GDM1 (cell line): ENCODE measurements around the gene P2RY6.

Experiments
- DNase-seq: peaks from one replicate; lab custom pipeline; 2025; lab: John Stamatoyannopoulos, UW

The P2RY6 gene

DNA sequence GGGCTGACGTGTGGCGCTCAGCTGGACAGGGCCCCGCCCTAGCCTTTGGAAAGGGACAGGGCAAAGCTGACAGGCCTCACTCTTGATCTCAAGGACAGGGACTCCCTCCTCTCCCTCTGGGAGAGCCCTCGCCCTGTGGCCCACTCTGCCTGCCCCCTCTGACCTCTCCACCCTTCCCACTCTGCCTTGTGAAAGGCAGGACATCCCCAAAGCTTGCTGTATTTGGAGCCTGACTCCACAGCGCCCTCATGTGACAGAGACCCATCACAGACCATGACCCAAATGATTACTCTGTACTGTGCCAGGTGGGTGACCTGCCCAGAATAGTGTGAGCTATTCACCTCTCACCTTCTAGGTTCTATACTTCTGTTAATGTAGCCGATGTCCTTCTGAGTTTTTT lies 35.3 kb upstream of the P2RY6 start:
- peak; percentile 62 for DNase-seq

DNA sequence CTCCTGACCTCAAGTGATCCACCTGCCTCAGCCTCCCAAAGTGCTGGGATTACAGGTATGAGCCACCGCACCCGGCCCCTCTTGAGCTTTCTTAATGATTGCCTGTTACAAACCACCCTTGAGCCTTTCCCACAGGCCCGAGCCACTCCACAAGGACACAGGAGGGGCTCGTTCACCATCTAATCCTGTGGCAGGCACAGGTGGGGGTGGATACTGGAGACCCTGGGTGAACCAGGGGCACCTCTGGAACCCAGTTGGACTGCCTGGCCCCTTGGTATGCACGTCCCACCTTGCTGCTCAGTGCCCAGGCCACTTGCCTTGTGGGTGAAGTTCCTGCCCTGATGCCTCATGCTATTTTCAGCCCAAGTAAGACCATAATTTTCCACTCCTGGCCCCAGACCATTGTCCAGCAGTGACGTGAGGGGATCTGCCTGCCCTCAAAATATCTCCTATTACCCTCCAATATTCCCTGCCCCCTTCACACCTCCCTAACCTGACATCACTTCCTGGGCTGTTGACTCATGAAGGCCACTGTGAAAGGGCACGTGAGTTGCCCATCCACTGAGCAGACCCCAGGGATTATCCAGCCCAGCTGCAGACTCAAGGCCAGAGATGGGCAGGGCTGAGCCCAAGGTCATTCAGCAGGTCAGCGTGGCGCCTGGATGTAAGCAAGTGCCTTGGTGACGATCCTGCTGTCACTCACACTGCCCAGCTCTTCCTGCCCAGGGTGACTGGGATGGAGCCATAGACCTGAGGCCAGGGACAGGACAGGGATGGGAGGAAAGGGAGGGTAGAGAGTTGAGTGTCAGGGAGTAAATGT lies 34.5 kb upstream of the P2RY6 start:
- DNase-seq, result no peak

DNA sequence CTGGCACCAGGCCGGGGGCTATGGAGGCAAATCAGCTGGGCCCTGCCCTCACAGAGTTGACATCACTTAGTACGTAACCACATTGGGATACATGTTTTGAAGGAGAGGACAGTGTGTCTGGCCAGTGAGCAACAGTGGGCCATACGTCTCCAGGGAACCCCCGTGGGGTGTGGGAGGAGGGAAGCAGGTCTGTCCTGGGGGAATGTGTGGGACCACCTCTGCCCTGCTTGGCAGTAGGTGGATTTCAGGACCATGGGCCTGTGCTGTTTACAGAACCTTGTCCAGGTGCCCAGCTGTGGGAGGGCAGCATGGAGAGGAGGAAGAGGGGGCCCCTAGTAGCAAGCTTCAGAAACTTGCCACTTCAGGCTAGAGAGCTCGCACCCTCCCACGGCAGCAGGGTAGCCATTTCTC lies 33.0 kb upstream of the P2RY6 start:
- DNase-seq, result no peak

DNA sequence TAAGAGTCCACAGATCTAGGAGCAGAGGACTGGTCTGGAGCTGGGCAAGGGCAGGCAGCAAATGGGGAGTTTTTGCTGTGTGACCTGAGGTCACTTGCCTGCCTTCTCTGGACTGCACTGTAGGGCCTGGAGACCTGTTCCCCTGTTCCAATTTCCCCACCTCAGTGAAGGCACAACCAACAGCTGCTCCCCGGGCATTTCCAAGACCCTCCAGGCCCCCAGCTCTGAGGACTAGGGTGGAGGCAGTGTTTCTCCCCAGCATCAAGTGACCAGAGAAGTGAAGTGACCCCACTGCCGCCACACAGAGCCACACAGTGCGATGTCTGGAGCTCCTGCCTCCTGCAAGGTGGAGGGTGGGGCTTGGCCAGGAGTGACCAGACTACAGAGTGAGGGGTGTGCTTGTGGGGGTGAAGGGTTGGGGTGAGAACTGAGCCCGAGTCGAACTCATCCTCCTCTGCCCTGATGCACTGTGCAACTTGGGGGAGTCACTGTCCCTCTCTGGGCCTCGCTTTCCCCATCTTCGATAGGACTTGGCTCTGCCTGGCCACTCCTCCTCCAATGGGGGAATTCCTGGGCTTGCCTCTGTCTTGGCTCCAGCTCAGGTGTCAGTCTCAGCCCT lies 32.5 kb upstream of the P2RY6 start:
- DNase-seq, result no peak

DNA sequence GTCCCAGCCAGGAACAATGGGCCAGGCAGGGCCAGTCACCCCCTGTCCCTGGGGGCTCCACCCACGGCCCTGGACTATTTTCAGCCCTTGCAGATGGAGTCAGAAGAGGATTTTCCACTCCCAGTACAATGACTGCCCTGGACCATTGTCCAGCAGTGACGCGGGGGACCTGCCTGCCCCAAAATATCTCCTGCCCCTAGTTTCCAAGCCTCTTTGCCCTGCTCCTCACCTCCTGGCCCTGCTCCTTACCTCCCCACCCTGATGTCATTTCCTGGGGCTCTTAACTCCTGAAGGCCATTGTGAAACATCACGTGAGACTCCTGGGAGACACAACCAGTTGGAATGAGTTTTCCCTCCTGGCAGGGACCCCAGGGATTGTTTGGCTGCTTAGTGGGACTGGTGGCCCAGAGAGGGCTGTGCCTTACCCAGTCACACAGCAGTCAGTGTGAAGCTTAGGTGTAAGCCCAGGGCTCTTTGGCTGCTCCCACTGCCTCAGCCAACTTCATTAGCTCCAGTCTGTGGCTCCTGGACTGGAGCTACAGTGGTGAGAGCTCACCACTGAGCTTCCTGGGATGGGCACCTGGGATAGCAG lies 31.9 kb upstream of the P2RY6 start:
- no peak for DNase-seq

DNA sequence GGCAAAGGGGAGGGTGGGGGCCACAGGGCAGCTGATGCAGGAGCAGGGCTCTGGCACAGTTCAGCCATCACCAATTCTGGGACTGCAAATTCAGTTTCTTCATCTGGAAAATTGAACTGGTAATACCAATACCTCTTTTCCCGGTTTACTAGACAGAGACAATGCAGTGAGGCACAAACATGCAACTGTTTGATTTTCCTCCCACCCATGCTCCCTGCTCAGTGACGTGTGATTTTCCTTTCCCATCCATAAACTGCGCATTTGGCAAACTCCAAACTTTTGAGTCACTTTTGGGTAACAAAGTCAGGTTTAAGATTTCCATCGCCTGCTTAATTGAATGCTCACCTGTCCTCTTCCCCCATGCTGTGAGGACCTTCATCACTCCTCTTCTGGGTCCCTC lies 30.8 kb upstream of the P2RY6 start:
- no peak for DNase-seq

DNA sequence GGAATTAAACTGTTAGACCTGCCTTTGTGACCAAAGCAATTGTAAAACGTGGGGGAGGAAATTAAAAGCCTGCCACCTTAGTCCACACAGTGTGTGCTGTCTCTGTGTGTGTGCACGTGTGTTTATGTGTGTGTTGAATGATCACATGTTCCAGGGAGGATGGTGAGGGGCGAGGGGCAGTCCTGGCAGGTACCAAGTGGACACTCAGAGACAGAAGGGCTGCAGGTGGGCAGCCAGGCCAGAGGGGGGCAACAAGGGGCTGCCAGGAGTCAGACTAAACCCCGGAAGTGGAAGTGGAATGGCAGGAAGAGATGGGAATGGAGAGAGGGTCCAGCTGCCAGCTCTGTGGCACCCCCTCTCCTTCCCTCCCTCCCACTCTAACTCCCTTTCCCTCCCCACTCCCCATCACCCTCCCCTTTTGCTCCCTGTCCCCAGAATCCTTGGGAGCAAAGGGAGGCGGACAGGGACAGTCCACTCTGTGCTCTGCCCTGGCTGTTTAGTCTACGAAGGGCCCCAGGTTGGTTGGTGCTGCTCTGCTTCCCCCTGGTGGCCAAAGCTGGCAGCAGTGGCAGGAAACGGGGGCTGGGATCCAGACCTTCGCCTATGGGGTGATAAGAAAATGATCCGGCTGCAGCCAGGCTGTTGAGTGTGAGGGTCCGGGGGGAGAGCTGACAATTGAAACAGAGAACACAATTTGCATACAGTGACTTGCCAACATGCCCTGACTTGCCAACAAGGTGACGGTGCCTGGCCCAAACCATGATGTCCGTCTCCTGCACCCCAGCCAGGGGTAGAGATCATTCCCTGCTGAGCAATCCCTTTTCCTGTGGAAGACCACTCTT lies 29.7 kb upstream of the P2RY6 start:
- DNase-seq, result peak; percentile 63

DNA sequence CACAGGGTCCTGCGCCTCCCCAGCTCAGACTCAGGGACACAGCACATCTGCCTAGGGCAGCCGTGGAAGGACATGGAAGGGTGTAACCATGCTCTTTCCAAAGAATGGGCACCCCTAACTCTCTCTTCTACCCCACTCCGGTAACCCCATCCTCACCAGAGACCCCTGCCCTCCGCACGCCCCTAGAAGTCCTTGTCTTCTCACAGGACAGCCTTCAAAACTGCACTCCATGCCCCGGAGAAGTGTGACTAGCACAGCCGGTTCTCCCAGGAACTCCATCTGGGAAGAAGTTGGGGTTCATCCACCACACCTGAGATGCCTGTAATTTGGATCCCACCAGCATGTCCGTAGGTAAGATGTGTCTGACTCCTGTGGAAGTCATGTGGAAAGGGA lies 29.0 kb upstream of the P2RY6 start:
- no peak for DNase-seq

DNA sequence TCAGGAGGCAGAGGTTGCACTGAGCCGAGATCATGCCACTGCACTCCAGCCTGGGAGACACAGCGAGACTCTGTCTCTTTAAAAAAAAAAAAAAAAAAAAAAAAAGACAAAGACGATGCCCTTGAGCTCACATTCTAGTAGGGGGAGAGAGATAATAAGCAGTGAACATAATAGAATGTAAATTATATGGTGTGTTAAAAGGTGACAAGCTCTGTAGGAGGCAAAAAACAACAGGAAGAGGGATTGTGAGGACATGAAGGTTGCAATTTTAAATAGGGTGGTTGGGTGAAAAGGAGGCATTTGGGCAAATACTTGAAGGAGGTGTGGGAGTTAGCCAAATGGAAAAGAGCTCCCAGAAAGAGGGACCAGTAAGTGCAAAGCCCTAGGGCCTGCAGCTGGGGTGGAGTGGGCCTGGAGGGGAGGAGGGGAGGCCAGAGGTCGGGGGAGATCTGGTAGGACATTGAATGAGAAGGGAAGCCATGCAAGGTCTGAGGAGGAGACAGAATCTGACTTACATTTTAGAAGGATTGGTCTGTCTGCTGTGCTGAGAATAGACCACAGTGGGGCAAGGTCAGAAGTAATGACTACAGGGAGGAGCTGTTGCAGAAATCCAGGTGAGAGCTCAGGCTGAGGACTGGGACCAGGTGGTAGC lies 27.4 kb upstream of the P2RY6 start:
- DNase-seq, result no peak

DNA sequence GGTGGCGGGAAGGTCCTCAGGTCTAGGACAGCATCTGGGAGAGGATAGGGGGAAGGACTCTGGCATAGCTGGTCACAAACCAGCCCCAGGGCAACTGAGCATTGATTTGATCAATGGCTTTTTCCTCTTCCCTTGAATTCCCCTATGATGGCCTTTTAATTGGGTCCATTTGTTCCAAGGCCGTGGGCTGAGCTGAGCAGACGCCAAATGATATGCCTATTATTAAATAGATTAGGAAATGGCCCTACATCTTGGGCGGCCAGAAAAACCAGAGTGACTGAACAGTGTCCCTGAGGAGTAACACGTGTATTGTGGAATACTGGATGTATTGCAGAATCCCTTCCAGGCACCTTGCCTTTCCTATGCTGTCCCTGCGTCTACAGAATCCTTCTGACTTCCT lies 26.7 kb upstream of the P2RY6 start:
- no peak for DNase-seq

DNA sequence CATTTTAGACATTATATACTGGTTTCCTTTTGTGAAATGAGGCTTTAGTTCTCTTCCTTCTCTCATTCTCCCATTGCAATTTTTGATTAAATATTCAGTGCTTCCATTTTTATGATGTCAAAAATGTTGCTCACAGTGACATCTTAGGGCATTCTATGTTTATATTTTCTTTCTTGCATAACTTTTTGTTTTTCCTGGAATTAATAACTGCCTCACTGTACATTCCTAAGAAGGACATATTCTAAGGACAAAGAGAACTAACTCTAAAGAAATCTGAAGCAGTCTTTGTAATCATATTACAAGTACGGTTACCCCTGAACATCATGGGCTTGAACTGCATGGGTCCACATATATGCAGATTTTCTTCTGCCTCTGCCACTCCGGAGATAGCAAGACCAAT lies 25.8 kb upstream of the P2RY6 start:
- DNase-seq, result no peak

DNA sequence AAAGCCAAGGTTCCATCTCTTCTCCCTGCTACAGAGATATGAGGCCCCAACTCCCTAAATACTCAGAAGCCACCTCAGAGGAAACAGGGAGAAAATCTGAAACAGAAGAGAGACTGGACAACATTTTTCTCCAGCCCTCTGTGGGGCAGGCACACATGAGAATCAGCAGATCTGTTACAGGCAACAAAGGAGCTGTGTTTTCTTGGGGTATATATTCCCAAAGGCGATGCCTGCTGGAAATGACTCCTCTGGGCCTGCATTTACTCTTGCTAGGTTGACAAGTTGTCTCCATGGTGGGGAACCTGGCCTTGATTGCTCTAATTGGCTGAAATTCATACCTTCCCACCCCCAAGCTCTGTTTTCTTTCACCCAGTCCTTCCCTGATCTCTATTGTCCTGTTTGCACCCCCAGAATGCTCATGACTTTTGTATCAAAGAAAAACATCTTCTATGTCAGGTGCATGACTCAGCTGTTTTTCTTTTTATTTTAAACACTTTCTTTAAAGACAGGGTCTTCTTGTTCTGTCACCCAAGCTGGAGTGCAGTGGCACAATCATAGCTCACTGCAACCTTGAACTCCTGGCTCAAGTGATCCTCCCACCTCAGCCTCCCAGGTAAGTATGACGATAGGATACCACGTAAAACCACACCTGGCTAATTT lies 23.5 kb upstream of the P2RY6 start:
- no peak for DNase-seq

DNA sequence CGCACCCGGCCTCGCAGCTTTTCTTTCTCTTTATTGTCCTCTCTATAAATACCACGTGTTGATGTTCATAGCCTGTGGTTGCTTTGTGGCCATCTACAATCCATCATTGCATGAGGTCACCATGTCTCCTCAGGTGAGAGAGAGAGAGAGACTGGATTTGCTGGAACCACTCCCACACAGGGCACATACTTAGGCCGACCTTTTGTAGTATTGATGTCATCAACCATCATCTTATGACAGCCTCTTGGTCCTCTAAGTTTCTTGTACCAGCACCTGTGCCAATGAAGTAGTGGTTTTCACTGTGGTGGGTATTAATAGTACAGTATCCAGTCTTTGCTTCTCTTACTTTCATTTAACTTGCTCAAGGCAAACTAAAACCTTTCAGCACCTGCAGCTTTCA lies 22.8 kb upstream of the P2RY6 start:
- no peak for DNase-seq

DNA sequence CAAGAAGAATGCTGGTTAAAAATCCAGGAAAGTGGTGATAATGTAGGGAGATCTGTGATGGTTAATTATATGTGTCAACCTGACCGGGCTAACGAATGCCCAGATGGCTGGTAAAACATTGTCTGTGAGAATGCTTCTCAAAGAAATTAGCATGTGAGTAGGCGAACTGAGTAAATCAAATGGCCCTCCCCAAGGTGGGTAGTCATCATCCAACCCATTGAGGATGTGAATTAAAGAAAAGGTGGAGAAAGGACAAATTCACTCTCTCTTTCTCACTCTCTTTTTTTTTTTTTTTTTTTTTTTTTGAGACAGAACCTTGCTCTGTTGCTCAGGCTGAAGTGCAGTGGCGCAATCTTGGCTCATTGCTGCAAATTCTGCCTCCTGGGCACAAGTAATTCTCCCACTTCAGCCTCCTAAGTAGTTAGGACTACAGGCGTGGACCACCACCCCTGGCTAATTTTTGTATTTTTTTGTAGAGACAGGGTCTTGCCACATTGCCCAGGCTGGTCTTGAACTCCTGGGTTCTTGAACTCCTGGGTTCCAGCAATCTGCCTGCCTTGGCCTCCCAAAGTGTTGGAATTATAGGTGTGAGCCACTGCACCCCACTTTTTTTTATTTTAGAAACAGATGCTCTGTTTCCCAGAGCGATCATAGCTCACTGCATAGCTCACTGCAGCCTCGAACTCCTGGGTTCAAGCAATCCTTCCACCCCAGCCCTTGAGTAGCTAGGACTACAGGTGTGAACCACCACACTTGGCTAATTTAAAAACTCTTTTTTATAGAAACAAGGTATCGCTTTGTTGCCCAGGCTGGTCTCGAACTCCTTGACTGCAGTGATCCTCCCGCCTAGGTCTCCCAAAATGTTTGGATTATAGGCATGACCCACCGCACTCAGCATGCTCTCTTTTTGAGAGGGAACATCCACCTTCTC lies 22.0 kb upstream of the P2RY6 start:
- no peak for DNase-seq

DNA sequence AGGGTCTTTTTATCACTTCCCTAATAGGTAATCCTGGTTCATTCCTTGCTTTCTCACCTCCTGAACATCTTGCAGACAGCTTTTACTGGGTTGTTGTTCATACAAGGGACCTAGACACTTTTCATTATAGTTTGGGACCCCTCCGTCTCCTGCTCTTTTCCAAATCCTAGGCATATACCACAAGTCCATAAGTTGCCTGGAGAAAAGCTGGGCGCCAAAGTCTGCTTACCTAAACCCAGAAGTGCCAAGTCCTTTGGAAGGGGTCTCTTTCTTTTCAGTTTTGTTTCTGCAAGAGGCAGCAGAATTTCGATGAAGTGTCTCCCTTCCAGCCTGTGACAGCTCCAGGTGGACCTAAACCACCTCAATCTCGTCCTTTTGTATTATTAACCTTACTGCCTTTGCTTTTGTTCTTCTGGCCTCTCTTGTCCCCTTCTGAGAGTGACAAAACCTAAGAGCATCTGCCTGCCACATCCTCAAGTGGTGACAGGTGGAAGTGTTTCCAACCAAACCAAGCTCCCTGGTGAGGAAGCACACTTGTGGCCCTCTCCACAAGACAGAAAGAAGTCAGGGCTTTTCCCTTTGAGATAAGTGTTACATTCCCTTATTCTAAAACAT lies 19.5 kb upstream of the P2RY6 start:
- peak; percentile 54 for DNase-seq

DNA sequence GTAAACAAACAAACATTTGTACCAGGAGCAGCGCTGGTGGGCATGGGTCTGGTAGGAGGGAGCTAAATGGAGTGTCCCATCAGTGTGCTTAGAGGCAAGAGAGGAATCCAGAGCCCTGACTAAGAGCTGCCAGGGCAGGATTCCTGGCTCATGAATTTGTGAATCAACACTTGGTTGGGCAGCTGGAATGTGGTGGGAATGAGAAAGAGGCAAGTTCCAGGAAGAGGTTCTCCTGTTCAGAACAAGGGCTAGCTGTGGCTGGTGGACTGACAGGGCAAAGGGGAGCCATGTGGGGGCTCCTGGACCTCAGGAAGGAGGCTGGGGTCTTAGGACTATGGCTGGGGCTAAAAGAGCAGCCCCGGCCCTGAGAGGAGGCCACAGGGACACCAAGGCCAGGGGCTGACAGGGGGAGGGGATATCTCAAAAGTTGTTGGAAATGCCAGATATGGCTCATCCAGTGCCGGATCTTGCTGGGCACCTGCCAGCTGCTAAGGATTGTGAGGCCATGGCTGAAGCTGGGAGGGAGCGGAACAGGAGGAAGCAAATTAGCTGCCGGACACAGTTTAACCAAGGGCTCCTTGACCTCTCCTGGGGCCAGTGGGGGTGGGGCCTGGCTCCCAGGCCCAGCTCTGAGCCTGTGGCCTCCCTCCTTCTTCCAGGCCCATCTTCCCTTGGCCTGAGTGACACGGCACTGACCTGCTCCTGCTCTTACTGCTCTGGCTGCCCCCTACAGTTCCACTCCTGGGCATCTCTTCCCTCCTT lies 14.6 kb upstream of the P2RY6 start:
- no peak for DNase-seq

DNA sequence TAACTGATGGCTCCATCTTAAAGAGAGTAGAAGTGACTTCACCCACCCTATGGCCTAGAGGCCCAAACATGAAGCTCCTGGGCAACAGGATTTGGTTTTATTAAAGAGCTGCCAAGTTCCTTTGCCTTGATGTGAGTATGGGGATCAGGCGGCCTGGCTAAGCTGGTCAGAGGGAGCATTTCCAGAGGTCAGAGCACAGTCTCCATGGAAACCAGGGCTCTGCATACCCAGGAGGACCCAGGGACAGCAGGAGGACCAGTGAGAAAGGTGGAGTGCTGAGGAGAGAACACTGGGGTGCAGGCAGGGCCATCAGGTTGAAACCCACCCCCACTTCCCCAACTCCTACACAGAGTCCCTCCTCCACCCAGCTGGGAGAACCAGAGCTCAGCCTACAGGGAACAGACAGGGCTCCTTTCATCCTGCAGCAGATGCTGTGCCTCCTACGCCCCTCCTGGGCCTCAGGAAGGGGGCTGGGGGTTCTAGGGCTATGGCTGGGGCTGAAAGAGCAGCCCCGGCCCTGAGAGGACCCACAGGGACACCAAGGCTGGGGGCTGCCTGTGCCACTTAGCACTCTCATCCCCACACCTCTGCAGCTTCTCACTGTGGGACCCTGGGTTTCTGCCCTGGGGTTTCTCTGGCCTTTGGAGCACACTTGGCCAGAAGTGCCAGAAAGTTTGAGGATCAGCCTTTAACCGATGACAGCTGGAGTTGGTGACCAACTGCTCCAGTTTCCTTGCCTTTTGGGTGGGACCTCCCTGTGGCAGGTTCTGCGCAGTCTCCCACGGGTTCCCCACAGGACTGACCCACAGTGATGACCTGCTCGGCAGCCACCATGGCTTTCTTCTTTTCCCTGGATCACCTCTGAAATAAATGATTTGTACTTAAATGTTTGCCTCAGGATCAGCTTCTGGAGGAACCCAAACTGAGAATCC lies 13.8 kb upstream of the P2RY6 start:
- no peak for DNase-seq
